Left colon (tissue), 2 donors: Measurements from ENCODE around the gene DLL1. TPM values are rescaled to one million over a fixed set of nuclear protein-coding genes. Genes with fewer than 3 reads are reported as not detected.

Experiments used
- ATAC-seq: fragments of 200-7000 bp; cut with Tn5 transposase; one replicate; pipeline ENCODE4 v1.9.1; 2020; ENCODE audit warnings: mild to moderate bottlenecking, moderate library complexity
- DNase-seq, 2 donors: peaks; one replicate each; pipeline ENCODE4 v3.0.0-alpha.2; 2020
- intact Hi-C, 2 donors: fragments of 100-400 bp; cut with DNase I in 1 of 2; cut with micrococcal nuclease in 1 of 2; formaldehyde crosslinking; loops; one replicate each; pipeline versions ENCODE4 v1.11.2 to v1.14.0; 2022; cut with DNase I, micrococcal nuclease
- total RNA-seq, 2 donors: library from RNA; stranded (reverse); fragmentation: NEBNext Ultra II Directional; extraction: Animal tissue kit (Norgen Biotek cat#: 25700); gene quantifications; one replicate each; pipeline ENCODE4 v1.2.1, GENCODE V29; 2021
- donor health status: DM: no; HTN: no; CAD: no.
- donor health status: DM: yes; HTN: yes; CAD: no.

DLL1 gene
- total RNA-seq, 2 donors from 2014 or later: 26.6 to 27.8 TPM

- DNase-seq (peak in 1 of 2 donors; percentile 3), ATAC-seq (no peak)
- intact Hi-C loops: no loop called here
These were observed 5.4 kb downstream of the DLL1 start for GRCh38 chr6:170285482-170285881.

DNA sequence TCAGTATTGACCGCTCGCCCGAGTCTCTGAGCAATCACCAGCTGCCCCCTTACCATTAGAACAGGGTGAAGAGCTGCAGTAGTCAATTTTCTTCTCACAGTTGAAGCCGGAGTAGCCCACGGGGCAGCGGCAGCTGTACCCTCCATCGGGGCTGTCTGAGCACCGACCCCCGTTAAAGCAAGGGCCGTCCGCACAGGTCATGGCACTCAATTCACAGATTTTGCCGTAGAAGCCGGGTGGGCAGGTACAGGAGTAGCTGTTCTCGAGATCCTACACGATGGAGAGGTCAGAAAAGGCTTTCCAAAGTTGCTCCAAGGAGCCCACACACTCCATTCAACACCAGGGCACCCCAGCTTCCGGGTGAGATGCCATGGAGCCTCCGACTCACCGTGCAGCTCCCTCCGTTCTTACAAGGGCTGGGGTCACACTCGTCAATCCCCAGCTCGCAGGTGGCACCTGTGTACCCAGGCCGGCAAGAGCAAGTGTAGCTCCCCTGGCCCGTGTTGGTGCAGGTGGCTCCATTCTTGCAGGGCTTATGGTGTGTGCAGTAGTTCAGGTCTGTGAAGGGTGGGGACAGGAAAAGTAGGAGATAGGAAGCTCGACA lies 5.9 kb downstream of the DLL1 start:
- intact Hi-C loops: no loop called here
- no peak for ATAC-seq
- DNase-seq: no peak

DNA sequence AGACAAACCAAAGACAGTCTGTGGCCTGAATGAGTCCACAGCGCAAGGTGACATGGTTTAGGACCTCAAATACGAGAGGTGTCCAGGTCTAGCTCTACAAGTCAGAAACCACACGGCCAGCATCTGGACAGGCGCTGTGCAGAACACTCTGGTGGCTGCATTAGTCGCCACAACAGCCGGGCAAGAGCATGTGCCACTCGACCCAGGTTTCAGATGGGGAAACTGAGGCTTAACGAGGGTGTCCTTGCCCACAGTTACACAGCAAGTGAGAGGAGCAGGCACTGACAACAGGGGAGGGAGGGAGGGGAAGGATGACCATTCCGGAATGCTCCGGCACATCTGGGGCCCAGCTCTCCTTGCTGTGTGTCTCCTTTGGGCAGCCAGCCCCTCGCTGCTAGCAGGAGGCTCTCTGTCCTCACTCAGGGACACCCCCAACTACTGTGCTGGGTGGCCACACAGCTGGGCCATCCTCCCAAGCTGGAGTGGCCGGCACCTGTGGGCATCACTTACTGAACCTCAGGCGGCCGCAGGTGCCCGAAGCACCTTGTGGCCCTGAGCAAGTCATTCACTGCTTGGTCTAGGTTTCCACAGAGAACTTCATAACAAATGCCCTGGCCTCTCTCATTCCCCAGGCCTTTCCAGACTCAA lies 6.6 kb downstream of the DLL1 start:
- intact Hi-C loops: no loop called here
- no peak for ATAC-seq
- DNase-seq: peak in 1 of 2 donors; percentile 3

DNA sequence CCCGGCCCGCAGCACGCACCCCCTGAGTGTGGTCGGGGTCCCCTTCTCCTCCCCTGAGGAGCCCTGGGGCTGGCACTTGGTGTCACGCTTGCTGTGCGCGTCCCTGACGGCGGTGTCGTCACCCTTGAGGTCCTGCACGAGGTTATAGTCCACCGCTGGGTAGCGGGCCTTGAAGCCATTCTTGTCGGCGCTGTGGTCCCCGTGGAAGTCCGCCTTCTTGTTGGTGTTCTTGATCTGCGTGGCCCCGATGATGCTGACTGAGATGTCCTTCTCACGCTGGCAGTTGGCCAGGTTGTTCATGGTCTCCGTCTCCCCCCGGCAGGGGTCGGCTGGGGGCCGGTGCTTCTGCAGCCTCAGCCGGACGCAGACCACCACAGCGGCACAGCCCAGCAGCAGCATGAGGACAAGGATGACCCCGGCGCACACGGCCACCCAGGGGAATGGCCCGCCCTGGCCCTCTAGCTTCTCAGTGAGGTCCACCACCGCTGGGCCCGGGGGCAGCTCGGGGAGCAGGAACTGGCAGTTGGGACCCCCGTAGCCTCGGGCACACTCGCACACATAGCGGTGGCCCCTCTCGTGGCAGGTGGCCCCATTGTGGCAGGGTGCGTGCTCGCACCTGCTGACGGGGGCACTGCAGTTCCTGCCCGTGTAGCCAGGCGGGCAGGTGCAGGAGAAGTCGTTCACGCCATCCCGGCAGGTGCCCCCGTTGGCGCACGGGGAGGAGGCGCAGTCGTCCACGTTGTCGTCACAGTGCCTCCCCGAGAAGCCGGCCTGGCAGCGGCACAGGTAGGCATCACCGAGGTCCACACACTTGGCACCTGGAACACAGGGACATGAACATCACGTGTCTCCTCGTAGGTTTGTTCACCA lies 7.4 kb downstream of the DLL1 start:
- no peak for ATAC-seq
- DNase-seq: peak in 1 of 2 donors; percentile 13
- intact Hi-C loops: no loop called here

DNA sequence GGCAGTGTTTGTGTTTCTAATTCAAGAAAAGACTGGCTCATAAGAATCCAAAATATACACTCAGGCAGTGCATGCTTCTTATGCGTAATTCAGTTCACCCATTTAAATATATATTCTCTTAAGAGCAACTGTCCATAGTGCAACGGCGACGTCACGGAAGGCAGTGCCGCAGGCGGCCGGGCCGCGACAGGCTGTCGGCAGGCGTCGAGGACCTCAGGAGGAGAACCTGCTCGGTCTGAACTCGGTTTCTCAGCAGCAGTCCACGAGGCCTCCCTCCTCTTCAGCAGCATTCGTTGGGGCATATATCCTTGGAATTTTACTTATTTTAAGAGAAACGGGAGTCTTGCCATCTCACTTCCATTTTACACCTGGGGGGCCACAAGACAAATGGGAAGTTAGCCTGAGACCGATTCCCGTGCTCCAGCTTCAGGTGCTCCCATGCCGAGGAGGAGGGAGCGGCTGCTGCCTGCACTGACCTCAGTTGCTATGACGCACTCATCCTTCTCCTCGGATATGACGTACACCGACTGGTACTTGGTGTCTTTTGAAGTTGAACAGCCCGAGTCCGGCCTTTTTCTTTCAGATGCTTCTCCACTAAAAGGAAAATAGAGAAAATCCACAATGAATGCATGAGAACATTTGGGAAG lies 8.2 kb downstream of the DLL1 start:
- intact Hi-C loops: no loop called here
- ATAC-seq: no peak
- peak in 1 of 2 donors; percentile 3 for DNase-seq

DNA sequence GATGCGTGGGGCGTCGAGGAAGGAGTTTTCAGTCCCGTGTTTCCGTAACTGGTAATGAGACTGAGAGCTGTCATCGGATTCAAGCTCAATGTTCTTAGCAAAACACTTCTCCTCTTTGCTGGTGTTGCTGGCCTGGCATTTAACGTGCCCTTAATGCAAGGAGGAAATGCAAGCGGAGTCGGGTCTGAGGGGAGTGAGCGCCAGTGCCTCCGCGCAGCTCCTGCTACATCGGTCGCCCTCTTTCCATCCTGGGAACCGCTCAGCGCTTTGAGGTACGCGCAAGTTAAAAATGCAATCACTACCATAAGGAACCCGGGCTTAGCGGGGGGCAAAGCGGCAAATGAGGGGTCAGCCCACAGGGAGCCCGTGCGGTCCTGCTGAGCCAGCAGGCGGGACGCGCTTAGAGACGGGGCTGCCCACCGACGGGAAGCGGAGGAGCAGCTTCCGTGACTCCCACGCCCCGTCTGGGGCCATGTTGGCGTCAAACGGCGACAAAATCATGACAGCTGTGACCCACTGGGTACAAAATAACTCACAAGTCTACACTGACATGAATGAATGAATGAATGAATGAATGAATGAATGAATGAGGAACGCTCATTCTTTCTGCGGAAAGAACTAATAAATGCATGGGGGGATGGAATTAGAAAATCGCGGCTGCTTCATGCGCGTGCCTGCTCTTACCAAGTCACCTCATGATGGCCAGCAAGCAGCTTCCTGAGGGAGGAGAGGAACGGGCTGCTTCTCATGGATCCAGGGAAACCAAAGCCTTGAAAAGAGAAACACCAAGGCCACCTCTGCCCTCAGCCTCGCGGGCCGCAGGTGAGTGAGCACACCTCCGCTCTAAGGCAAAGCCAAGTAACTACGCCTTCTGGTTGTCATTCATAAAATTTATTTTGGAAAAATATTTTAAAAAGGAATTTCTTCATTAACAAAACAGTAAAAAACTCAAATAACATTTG lies 9.3 kb downstream of the DLL1 start:
- intact Hi-C loops: no loop called here
- ATAC-seq (no peak), DNase-seq (peak in 1 of 2 donors; percentile 12)

DNA sequence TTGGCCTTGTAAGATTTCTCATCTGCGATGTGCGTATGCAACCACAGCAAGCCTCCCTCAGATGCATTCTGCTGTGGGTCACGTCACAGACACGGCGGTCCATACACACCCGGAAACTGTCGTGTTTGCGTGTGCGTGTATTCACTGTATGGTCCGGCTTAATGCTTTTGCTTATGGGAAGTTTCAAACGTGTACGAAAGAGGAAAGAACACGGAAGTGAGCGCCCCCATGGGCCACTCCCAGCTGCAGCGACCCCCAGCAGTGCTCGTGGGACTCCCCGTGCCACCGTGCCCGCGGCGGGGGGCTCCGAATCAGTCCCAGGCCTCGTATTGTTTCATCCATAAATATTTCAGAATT lies 10.2 kb downstream of the DLL1 start:
- DNase-seq (no peak), ATAC-seq (no peak)
- intact Hi-C loops: no loop called here

GRCh38 chr6:170279977-170280688 lies 10.7 kb downstream of the DLL1 start:
- DNase-seq (peak; percentile 85), ATAC-seq (peak; percentile 89)
- intact Hi-C loops: no loop called here

DNA sequence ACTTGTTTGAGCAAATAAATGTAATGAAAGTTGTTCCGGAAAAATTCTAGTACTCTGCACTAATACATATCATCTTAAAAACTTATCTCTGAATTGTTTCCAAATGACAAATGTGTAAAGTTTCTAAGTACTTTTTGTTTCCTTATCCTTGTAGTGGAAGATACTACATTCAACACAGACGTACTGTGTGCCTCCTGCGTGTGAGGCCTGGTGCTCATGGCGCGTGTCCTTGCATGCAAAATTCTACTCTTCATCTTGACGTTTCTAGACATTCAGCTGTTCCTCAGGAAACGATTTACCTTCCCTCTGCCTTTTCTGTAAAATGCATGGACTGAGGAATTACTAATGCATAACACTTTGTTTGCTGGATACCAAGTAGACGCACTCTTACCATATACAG lies 11.5 kb downstream of the DLL1 start:
- intact Hi-C loops: no loop called here
- no peak for ATAC-seq
- DNase-seq: peak in 1 of 2 donors; percentile 3

DNA sequence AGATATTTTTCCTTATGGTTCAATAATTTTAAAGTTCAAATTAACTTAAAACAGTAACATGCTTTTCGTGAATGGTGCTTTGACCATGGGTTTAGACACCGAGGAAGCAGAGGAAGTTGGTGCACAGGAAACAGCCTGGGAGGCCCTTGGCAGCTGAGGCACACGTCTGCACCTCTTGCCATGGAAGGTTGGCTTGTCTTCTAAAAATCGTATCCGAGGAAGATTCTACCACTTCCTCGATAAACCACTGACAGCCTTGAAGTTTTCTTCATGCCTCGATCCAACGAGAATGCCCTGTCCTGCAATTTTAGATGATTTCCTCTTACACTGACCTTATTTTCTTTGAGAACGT lies 12.2 kb downstream of the DLL1 start:
- ATAC-seq (no peak), DNase-seq (no peak)
- intact Hi-C loops: no loop called here

GRCh38 chr6:170277893-170278742 lies 12.8 kb downstream of the DLL1 start:
- no peak for ATAC-seq
- peak in 1 of 2 donors; percentile 3 for DNase-seq
- intact Hi-C loops: no loop called here

DNA sequence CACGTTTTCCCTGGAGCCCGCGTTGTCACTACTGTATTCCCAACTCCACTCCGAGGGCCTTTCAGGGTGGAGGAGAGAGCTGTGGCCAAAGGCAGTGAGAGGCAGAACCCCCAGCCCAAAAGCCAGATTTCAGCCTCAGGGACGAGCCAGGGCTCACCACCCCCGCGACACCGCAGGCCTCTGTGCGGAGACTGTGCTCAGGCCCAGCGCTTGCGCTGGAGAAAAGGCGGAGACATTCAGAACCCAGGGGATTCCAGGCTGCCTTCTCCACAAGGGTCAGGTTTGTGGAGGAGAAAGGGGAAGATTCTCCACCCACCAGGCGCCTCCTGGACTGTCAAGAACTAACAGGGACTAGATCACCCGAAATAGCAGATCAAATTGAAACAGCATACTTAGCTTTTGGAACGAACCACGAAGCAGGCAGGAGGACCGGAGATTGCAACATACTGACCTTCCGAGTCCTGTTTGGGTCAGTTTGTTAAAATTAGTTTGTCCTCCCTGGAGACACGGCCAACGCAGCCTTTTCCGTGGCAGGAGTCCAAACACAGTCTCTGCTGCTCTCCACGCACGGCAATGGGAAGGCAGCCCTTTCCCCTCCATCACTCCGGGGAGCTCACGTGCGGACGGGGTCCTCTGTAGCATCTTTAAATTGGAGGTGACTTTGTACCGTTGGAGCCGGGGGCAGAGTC lies 14.4 kb downstream of the DLL1 start:
- ATAC-seq: no peak
- intact Hi-C loops: no loop called here
- peak in 1 of 2 donors; percentile 42 for DNase-seq

- DNase-seq (no peak), ATAC-seq (no peak)
- intact Hi-C loops: no loop called here
These were observed 15.9 kb downstream of the DLL1 start for GRCh38 chr6:170274713-170275560.

DNA sequence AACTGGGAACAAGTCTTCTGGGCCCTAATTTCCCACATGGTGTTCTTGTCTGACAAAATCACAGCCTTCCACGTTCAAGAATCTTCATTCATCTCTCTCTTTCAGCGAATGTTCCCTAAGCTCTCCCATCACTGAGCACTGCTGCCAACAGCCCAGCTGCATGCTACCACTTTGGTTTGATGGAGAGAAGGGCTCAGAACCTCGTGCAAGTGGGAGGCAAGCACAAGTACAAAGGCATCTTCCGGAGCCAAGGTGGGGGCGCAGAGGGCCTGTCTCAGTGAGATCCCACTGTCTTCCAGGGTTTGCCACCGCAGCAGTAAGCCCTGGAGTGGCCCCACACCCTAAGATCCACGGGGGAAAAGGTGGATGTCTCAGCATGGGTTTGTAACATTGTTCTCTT lies 17.2 kb downstream of the DLL1 start:
- ATAC-seq (no peak), DNase-seq (no peak)
- intact Hi-C loops: no loop called here

GRCh38 chr6:170273191-170273590 lies 17.7 kb downstream of the DLL1 start:
- intact Hi-C loops: no loop called here
- ATAC-seq (no peak), DNase-seq (no peak)
